Measurements from ENCODE around the gene HOXA13. TPM values are rescaled to one million over a fixed set of nuclear protein-coding genes. Genes with fewer than 3 reads are reported as not detected.

HOXA13 gene
- total and polyA plus RNA-seq, 4 donors: 0.10 TPM; not detected in 3

DNA sequence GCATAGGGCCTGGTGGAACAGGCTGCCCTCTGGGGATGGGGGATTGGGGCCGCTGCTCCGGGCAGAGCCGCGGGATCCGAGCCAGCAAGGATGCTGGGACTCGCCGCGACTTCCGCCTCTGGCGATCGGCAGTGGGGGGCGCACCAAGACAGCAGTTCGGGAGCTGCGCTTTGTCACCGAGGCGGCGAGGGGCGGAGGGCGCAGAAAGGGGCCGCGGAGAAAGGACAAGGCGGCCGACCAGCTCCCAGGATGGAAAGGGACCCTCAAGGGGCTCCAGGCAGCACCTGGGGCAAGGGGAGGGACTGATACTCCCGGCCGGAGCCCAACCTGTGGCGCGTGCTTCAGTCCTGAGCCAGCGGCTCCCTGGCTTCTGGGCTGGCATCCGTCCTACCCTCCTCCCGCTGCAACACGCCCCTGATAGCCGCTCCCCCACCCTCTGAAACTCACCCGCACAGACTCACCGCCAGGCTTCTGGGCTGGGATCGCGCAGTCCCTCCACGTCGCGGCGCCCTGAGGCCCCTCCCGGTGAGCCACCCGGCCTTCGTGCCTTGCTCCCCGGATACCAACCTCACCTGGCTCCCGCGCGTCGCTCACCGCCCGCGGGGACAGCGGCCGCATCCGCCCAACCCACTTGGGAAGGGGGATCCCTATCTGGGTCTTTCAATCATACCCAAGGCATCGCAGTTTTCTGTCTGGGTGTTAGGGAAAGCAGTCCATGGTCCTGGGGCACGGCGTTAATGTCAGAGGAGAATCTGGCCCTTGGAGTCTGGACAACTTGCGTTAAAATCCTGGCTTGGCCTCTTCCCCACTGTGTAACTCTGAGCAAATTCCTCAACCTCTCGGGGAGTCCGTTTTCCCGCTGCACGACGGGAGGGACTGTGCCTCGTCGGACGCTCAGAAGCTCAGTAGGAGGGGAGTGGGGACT is 35.8 kb upstream of the HOXA13 start:
- 3% methylated on average over 63 of the region's 66 CpGs for WGBS (ENCODE audit: insufficient coverage)
- DNase-seq (ENCODE audit: low read depth in 4 of 6, low spot score in 6 of 6): peak in 3 of 6 donors; percentile 59 to 91 (median 82)

DNA sequence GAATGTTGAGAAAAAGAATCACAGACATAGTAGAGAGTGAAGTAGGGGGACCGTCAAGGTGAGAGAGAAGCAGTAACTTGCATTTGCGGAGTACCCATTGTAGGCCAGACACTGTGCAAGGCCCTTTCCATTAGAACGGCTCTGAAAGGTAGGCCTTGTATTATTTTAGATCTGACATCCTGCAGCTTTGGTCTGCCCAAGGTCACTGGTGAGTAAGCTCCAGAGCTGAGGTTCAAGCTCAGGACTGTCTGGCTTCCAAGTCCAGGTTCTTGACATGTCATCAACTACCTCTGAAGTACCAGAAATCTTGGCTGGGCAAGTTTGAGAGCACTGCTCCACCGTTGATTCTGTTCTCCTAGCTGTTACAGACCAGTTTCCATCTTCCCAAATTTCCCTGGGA is 29.6 kb upstream of the HOXA13 start:
- Histone ChIP-seq H3K27me3 (ENCODE audit: control insufficient read depth, insufficient read depth, low read length) (peaks cover 50% of the 10 kb centered on the region), H3K4me3 (ENCODE audit: low read depth, low read length) (no peak overlapping the region), H3K4me1 (ENCODE audit: control insufficient read depth, insufficient read depth, low read length) (peaks cover 8% of the 10 kb centered on the region), H3K9me3 (ENCODE audit: control insufficient read depth, insufficient read depth, low read length) (no peaks in the 10 kb centered on the region), H3K36me3 (ENCODE audit: control insufficient read depth, insufficient read depth, low read length) (no peaks in the 10 kb centered on the region), H3K27ac (ENCODE audit: low read depth, low read length) (no peak overlapping the region)
- WGBS (ENCODE audit: insufficient coverage): 88% methylated on average over 4 of the region's 4 CpGs
- DNase-seq (ENCODE audit: low read depth in 4 of 6, low spot score in 6 of 6): no peak

More for the DNA sequence above, 35.8 kb upstream of the HOXA13 start:
- H3K4me1 ChIP-seq (ENCODE audit: control insufficient read depth, insufficient read depth, low read length): peaks cover 29% of the 10 kb centered on the region
- H3K4me3 ChIP-seq (ENCODE audit: low read depth, low read length): peak overlapping the region; percentile 58
- peaks cover 64% of the 10 kb centered on the region for H3K27me3 ChIP-seq (ENCODE audit: control insufficient read depth, insufficient read depth, low read length)
- H3K27ac ChIP-seq (ENCODE audit: low read depth, low read length): no peak overlapping the region
- no peaks in the 10 kb centered on the region for H3K36me3 ChIP-seq (ENCODE audit: control insufficient read depth, insufficient read depth, low read length)
- no peaks in the 10 kb centered on the region for H3K9me3 ChIP-seq (ENCODE audit: control insufficient read depth, insufficient read depth, low read length)

DNA sequence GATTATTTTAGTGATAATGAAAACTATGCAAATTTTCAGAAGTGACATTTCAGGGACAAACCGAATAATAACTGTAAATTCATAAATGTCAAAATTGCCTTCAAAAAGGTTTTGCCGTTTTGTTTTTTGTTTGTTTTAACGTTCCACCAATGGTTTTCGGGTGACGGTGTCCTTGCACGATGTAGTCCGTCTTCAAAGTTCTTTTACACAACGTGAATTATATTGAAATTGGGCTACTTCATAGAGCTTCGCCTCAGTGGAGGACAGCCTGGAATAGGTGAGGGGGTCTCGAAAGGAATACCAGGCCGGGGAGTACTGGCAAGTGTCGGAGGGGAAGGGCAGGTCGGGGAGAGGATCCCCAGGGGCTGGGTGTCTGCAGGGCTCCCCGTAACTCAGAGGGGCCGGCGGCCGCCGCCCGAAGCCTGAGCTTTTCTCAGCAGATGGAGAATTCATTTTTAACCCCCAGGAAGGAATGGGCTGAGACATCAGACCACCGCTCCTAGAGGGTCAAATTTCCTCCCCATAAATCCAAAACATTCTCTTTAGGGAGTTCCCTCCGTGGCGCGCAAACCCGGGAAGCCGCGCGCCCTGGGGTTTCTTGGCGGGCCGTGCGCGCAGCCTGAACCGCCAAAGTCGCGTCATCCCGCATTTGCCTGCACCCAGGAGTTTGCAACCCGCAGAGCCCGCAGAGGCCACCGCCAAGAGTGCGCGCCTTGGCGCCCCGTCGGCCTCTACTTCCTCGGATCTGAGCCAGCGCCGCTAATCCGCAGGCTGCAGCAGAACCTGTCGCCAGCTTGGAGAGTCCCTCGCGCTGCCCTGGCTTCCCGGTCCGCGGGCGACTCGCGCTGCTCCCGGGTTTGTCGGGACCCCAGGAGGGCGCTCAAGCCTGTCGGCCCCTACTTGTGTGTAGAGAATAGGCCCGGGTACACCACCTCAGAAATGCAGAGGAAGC is 25.4 kb upstream of the HOXA13 start:
- no peak overlapping the region for H3K27ac ChIP-seq (ENCODE audit: low read depth, low read length)
- H3K27me3 ChIP-seq (ENCODE audit: control insufficient read depth, insufficient read depth, low read length): peaks cover 86% of the 10 kb centered on the region
- 3% methylated on average over 58 of the region's 61 CpGs for WGBS (ENCODE audit: insufficient coverage)
- no peak for DNase-seq (ENCODE audit: low read depth in 4 of 6, low spot score in 6 of 6)
- no peaks in the 10 kb centered on the region for H3K9me3 ChIP-seq (ENCODE audit: control insufficient read depth, insufficient read depth, low read length)
- no peak overlapping the region for H3K4me3 ChIP-seq (ENCODE audit: low read depth, low read length)
- peaks cover 8% of the 10 kb centered on the region for H3K4me1 ChIP-seq (ENCODE audit: control insufficient read depth, insufficient read depth, low read length)
- no peaks in the 10 kb centered on the region for H3K36me3 ChIP-seq (ENCODE audit: control insufficient read depth, insufficient read depth, low read length)

DNA sequence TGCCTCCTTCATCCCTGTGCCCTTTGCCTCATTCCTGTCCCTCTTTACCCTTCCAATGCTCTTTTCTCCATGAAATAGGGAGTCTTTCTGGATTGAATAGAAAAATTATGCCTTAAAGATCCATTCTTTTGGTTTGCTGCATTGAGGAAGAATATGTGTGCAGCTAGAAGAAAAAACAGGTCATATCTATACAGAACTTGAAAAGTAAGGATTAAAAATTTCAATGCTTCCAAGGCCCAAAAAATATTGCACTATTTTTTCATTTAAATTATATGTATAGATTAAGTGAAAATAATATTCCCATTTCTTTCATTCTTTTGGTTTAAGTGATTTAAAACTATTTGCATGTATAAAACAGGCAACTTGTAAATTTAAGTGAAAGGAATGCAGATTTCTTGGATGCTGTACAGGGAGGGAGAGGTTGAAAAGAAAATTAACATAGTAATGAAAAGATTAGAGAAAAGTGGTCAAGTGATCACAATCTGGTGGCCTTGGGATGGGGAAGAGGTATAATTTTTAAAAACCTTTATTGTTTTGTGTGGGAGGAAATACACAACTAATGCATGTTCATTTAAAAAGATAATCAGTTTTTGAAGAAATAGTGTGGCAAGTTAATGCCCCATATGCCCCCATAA is 24.2 kb upstream of the HOXA13 start:
- H3K27me3 ChIP-seq (ENCODE audit: control insufficient read depth, insufficient read depth, low read length): peaks cover 91% of the 10 kb centered on the region
- H3K9me3 ChIP-seq (ENCODE audit: control insufficient read depth, insufficient read depth, low read length): no peaks in the 10 kb centered on the region
- DNase-seq (ENCODE audit: low read depth in 4 of 6, low spot score in 6 of 6): no peak
- no peak overlapping the region for H3K4me3 ChIP-seq (ENCODE audit: low read depth, low read length)
- H3K4me1 ChIP-seq (ENCODE audit: control insufficient read depth, insufficient read depth, low read length): peaks cover 8% of the 10 kb centered on the region
- no peaks in the 10 kb centered on the region for H3K36me3 ChIP-seq (ENCODE audit: control insufficient read depth, insufficient read depth, low read length)
- H3K27ac ChIP-seq (ENCODE audit: low read depth, low read length): no peak overlapping the region

DNA sequence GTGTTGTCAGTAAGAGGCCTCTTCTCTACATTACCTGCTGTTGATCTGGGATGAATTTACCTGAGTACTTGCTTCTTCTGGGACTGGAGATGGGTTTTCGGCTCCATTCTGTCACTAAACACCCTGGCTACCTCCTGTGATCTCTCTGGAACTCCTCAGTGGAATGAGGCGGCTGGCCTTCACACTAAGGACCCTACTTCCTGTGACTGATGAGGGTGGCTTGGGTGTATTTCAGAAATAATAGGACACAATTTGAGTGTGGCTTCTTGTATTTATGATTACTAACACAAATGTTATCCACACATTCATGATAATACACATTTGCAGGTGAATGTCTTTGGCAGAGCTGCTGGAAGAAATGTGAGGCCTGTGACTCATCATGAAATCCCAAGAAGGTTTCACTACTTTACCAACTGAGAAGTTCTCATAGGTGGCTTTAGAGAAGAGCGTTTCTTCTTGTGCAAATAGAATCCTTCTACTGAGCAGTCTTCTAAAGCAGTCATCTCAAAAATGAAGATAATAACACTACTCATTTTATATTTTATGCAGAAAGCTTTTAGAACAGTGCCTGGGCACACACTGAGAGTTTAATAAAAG is 21.4 kb upstream of the HOXA13 start:
- H3K4me1 ChIP-seq (ENCODE audit: control insufficient read depth, insufficient read depth, low read length): peaks cover 8% of the 10 kb centered on the region
- no peak overlapping the region for H3K4me3 ChIP-seq (ENCODE audit: low read depth, low read length)
- DNase-seq (ENCODE audit: low read depth in 4 of 6, low spot score in 6 of 6): no peak
- H3K9me3 ChIP-seq (ENCODE audit: control insufficient read depth, insufficient read depth, low read length): no peaks in the 10 kb centered on the region
- WGBS (ENCODE audit: insufficient coverage): no CpG with 5 or more reads among the region's 3 CpGs
- no peak overlapping the region for H3K27ac ChIP-seq (ENCODE audit: low read depth, low read length)
- H3K27me3 ChIP-seq (ENCODE audit: control insufficient read depth, insufficient read depth, low read length): peaks cover 89% of the 10 kb centered on the region
- no peaks in the 10 kb centered on the region for H3K36me3 ChIP-seq (ENCODE audit: control insufficient read depth, insufficient read depth, low read length)

DNA sequence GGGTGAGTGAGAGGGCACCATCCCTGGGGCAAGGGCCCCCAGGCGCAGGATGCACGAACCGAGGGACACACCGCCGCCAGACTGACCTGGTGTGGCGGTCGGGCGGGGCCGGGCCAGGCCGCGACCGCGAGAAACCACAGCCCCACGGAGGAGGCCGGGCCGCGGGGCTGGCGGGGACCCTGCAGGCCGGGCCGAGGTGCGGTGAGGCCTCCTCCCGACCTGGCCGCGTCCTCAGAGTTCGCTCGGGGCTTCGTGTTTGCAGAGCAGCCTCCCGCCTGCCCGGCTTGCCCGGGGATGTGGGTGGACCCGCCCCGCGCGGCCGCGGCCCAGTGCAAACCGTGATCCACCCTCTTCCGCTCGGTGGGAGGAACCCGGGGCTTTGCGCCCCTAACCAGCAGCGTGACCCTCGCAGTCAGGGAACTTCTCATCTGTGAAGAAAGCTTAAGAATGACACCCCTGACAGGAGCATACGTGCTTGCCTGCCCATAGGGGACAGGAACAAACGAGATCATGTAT is 20.6 kb upstream of the HOXA13 start:
- 10% methylated on average over 45 of the region's 45 CpGs for WGBS (ENCODE audit: insufficient coverage)
- H3K27me3 ChIP-seq (ENCODE audit: control insufficient read depth, insufficient read depth, low read length): peaks cover 89% of the 10 kb centered on the region

DNA sequence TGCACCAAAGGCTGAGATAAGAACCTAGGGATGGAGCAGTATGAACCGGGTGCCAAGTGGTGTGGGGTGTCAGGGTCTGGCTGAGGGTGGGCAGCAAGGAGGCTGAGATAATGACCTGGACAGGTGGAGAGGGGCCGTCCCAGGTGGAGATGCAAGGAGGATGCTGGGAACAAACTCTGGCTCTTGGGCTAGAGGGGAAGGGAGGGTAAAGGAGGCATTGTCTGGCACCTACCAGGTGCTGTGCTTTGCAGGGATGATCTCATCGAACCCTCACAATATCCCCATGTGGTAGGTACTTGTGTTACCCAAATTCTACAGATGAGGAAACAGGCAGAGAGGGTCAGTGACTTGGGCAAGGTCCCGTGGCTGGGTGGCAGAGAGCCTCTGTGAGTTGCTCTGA is 19.9 kb upstream of the HOXA13 start:
- H3K36me3 ChIP-seq (ENCODE audit: control insufficient read depth, insufficient read depth, low read length): no peaks in the 10 kb centered on the region
- no peak overlapping the region for H3K4me3 ChIP-seq (ENCODE audit: low read depth, low read length)
- peaks cover 89% of the 10 kb centered on the region for H3K27me3 ChIP-seq (ENCODE audit: control insufficient read depth, insufficient read depth, low read length)
- H3K27ac ChIP-seq (ENCODE audit: low read depth, low read length): no peak overlapping the region
- no peaks in the 10 kb centered on the region for H3K4me1 ChIP-seq (ENCODE audit: control insufficient read depth, insufficient read depth, low read length)
- no peak for DNase-seq (ENCODE audit: low read depth in 4 of 6, low spot score in 6 of 6)
- no peaks in the 10 kb centered on the region for H3K9me3 ChIP-seq (ENCODE audit: control insufficient read depth, insufficient read depth, low read length)
- WGBS (ENCODE audit: insufficient coverage): 61% methylated on average over 3 of the region's 4 CpGs

More for the DNA sequence above, 20.6 kb upstream of the HOXA13 start:
- Histone ChIP-seq H3K4me3 (ENCODE audit: low read depth, low read length) (no peak overlapping the region), H3K4me1 (ENCODE audit: control insufficient read depth, insufficient read depth, low read length) (peaks cover 6% of the 10 kb centered on the region), H3K27ac (ENCODE audit: low read depth, low read length) (no peak overlapping the region), H3K9me3 (ENCODE audit: control insufficient read depth, insufficient read depth, low read length) (no peaks in the 10 kb centered on the region), H3K36me3 (ENCODE audit: control insufficient read depth, insufficient read depth, low read length) (no peaks in the 10 kb centered on the region)
- DNase-seq (ENCODE audit: low read depth in 4 of 6, low spot score in 6 of 6): no peak

DNA sequence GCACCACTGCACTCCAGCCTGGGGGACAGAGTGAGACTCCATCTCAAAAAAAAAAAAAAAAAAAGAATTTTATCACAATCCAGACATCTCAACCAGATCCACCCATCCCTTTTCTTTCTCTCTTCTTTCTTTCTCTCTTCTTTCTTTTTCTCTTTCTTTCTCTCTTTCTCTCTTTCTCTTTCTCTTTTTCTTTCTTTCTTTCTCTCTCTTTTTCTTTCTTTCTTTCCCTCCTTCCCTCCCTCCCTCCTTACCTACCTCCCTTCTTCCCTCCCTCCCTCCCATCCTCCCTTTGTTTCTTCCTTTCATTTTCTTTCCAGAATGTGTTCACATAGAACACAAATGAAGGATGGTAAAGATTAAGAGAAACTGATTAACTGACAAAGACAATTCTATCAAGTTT is 18.1 kb upstream of the HOXA13 start:
- Histone ChIP-seq H3K36me3 (ENCODE audit: control insufficient read depth, insufficient read depth, low read length) (no peaks in the 10 kb centered on the region), H3K9me3 (ENCODE audit: control insufficient read depth, insufficient read depth, low read length) (no peaks in the 10 kb centered on the region), H3K4me3 (ENCODE audit: low read depth, low read length) (no peak overlapping the region), H3K27ac (ENCODE audit: low read depth, low read length) (no peak overlapping the region), H3K4me1 (ENCODE audit: control insufficient read depth, insufficient read depth, low read length) (peaks cover 13% of the 10 kb centered on the region), H3K27me3 (ENCODE audit: control insufficient read depth, insufficient read depth, low read length) (peaks cover 89% of the 10 kb centered on the region)
- no peak for DNase-seq (ENCODE audit: low read depth in 4 of 6, low spot score in 6 of 6)

DNA sequence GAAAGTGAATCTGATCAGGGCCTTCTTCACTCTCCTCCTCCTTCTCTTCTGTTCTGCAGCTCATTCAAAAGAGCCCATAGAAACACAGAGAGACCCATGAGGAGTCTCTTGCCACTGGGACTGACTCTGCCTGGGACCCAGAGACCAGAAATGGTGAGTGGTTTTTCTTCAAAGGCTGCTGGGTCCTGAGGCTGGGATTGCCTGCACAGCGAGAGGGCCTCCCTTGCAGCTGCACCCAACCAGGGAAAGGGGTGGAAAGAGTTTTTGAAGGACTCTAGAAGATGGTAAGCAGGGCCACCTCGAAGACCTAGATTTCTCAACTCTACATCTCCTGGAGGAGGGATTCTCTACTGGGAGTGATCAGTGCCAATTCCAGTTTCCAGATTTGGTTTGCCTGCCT is 15.5 kb upstream of the HOXA13 start:
- Histone ChIP-seq H3K36me3 (ENCODE audit: control insufficient read depth, insufficient read depth, low read length) (no peaks in the 10 kb centered on the region), H3K27ac (ENCODE audit: low read depth, low read length) (no peak overlapping the region), H3K4me3 (ENCODE audit: low read depth, low read length) (no peak overlapping the region), H3K27me3 (ENCODE audit: control insufficient read depth, insufficient read depth, low read length) (peaks cover 89% of the 10 kb centered on the region), H3K4me1 (ENCODE audit: control insufficient read depth, insufficient read depth, low read length) (peaks cover 25% of the 10 kb centered on the region), H3K9me3 (ENCODE audit: control insufficient read depth, insufficient read depth, low read length) (no peaks in the 10 kb centered on the region)
- DNase-seq (ENCODE audit: low read depth in 4 of 6, low spot score in 6 of 6): no peak
- 92% methylated on average over 1 of the region's 2 CpGs for WGBS (ENCODE audit: insufficient coverage)

All from spinal cord (tissue), 10 donors.